HG02571 (cell line): ENCODE data around the gene LRMDA.
"Not testable (repeated sequence)": the region's sequence is repeated elsewhere in the genome, so short reads cannot be mapped to it uniquely, and the experiment has no call there.

Experiments used
- ATAC-seq: cut with Tn5 transposase; IDR thresholded peaks from one replicate; pipeline ENCODE4 v1.9.1; 2021; ENCODE audit warnings: mild to moderate bottlenecking, moderate library complexity; ENCODE audit not compliant: unreplicated experiment

The LRMDA gene

GRCh38 chr10:75764974-75765788 lies 333.8 kb downstream of the LRMDA start:
- no peak for ATAC-seq

GRCh38 chr10:75765789-75766096 lies 334.3 kb downstream of the LRMDA start:
- ATAC-seq = no peak

- ATAC-seq = no peak
Observed at GRCh38 chr10:75766106-75766505, 334.7 kb downstream of the LRMDA start.

- not testable (repeated sequence) for ATAC-seq
Observed at GRCh38 chr10:75766752-75767151, 335.3 kb downstream of the LRMDA start.

GRCh38 chr10:75770626-75771081 lies 339.2 kb downstream of the LRMDA start:
- no peak for ATAC-seq

- no peak for ATAC-seq
Observed at GRCh38 chr10:75771606-75772005, 340.2 kb downstream of the LRMDA start.

- no peak for ATAC-seq
Observed at GRCh38 chr10:75772153-75772887, 340.9 kb downstream of the LRMDA start.

- ATAC-seq = no peak
Observed at GRCh38 chr10:75773231-75773780, 341.9 kb downstream of the LRMDA start.

GRCh38 chr10:75773813-75774782 lies 342.7 kb downstream of the LRMDA start:
- ATAC-seq = no peak

GRCh38 chr10:75774783-75775490 lies 343.5 kb downstream of the LRMDA start:
- ATAC-seq = no peak

- no peak for ATAC-seq
Observed at GRCh38 chr10:75776738-75777504, 345.5 kb downstream of the LRMDA start.

GRCh38 chr10:75778665-75779064 lies 347.2 kb downstream of the LRMDA start:
- no peak for ATAC-seq

GRCh38 chr10:75779276-75779675 lies 347.9 kb downstream of the LRMDA start:
- ATAC-seq = no peak

GRCh38 chr10:75782463-75783248 lies 351.2 kb downstream of the LRMDA start:
- ATAC-seq = no peak

GRCh38 chr10:75788394-75789205 lies 357.2 kb downstream of the LRMDA start:
- ATAC-seq = no peak

GRCh38 chr10:75793848-75794247 lies 362.4 kb downstream of the LRMDA start:
- no peak for ATAC-seq

- ATAC-seq = no peak
Observed at GRCh38 chr10:75801121-75801520, 369.7 kb downstream of the LRMDA start.

GRCh38 chr10:75801661-75802060 lies 370.2 kb downstream of the LRMDA start:
- ATAC-seq = no peak
